Left forelimb (tissue), 1 donor: Measurements from ENCODE around the gene PIGN.

ENCODE experiments used
- DNase-seq: peaks from one replicate; pipeline ENCODE4 v3.0.0-alpha.2; 2018; ENCODE audit warnings: low spot score

Gene PIGN

DNA sequence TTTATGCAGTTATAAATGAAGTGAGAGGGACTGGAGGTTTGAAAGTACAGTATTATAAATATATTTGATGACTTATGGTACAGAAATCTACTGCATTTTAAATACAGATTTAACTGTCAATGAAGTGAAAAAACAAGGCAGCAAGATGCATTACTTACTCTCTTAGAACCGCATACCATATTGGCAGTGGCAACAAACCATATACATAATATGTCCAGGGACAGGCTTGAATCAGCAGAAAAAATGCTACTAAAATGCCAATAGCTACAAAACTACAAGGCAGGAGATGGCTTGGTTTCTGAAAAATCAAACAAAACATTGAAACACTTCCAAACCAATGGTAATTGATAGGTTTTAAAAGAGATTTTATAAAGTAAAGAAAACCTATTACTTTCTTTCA, 77.2 kb downstream of the PIGN start:
- no peak for DNase-seq

DNA sequence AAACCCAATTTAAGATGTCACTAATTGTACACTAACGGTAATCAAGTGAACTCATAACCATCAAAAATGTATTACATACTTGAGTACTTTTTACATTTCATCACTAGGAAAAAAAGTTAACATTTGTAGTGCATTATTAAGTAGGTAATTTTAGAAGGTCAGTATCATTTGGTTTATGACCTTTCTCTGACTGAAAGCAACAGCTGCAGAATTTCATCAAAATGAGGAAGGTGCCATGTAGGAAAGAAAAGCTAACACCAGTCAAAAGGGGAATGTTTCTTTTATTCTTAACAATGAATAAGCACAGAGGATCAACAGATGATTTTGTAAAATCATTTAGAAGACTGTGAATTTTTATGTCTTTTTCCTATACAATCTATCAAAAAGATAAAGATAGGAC, 79.0 kb downstream of the PIGN start:
- DNase-seq = no peak

DNA sequence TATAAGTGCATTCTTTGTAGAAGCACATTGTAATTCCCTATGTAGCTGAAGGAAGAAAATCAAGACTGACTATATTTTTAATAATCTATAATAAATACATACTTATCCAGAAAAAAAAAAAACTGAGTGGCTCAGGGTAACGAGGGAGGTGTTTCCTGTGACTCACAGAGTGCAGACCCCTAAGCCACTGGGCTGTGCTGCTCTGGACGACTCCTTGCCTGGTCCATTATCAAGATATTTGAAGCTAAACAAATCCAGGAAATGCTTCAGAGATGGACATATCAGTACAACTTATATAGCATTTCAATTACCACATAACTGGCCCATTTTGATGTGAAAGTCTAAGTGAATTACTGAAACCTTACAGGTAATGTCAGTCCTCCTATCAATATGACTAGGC, 80.6 kb downstream of the PIGN start:
- DNase-seq = no peak

DNA sequence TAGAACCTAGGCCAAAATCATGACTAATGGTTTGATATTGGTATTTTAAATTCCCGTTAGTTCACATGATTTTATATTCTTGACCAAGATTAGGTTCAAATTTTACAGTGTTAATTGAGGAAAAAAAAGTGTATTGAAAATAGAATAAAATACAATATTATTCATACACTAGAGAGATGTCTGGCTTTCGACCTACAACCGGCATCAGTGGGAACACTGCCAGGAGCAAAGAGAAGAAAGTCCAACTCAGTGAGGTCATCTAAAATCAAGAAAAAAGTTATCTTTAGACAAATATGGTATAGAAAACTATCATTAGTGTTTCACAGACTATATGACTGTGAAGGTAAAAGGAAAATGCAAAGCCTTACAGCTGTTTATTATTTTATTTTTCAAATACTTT, 81.5 kb downstream of the PIGN start:
- no peak for DNase-seq

DNA sequence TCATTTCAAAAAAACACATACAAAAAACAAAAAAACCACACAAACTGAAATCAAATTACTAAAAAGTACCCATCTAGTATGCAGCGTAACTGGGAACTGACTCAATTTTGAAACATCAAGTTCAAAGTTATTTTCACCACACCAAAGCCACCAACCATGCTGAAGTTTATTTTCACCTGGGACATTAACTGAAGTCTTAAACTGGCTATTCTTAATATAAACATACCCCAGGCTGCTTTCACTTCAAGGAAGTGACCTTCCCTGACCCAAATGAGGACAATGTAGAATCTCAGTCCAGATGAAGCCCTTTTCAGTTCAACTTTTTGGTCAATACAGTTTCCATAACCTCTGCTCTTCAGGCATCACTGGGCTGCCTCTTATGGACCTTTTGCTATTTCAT, 84.6 kb downstream of the PIGN start:
- DNase-seq = no peak

DNA sequence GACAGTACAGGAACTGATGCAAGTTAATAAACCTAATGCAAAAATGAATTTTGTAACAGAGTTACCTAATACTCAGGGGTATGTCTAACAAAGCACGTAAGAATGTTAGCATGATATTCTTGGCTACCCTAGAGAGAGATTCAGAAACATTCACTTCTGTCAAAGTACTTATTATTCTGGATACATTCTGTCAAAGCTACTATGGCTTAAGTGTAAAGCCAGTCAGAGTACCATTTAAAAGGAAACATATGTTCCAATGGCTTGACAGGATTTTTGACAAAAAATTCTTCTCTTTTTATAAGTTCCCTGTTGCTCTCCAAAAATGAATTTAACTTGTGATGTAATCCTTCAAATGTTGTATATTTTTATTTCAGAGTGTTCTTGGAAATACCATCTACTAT, 85.5 kb downstream of the PIGN start:
- no peak for DNase-seq

DNA sequence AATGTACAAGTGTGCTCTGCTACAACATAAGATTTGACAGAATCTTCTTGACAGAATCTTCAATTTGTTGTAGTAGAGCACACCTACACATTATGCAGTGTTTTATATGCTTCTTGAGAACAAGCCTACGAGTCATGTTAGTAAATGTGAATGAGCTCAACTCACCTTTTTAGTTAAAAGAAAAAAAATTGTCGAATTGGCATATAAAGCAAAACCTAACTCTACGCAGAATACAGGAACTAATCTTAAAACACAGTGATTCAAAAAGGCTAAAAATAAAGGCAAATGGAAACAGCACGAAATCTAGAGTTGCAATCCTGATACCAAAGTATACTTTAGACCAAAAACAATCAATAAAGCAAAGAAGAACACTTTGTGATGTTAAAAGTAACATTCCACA, 87.9 kb downstream of the PIGN start:
- no peak for DNase-seq

DNA sequence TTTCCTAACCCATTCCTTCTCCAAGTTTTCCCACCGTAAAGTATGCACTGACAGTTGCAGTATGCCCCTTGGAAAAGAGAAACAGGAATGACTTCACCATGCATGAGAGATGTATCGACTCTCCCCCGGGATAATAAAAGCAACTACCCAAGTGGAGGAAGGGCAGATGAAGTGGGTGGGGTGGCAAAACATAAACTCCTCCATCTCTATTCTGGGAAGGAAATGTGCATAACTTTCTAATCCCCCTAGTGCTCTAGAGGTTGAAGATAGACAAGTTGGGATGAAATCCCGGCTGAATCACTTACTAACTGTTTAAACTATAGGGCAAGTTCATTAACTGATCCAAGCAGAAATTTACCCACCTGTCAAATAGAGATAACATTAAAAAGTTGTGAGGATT, 89.2 kb downstream of the PIGN start:
- DNase-seq = no peak

DNA sequence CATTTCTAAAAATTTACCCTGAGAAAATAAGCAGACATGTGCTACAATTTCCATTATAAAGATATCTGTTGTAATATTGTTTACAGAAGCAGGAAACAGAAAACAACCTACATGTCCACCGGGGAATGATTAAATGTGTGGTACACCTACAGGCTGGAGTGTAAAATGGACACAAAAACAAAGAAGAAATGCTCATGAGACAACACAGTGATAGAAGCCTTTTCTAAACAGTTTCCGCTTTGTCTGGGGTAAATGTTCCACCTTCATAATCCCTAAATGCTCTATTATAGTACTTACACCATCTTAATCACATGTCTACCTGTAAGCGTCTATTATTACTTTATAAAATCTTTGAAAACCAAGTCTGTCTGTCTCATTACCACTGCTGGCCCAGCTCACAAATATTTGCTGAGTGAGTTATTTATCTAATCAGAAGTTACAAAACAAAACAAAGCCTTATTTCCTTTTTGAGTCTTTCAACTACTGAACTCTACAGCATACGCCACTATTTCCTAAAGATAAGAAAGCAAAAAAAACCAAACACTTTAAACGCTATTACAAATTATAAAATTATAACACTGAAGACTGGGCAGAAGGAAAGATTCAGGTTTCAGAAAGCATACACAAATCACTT, 95.3 kb downstream of the PIGN start:
- DNase-seq = no peak

DNA sequence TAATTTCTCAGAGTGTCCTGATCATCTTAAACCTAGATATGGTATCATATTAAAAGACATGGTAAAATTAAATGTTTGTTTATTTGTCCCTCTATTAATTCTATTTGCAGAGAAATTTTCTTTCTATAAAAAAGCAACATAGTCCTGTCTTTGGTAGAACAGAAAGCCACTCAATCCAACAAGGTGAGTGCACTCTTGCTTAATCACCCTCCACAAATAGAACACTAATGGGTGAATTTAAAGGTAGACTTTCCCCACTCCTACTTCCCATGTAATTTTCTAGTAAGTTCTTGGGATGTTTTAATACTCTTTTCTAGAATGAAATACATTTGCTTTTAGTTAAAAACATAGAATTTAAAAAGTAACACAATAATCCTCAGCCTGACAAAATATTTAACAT, 97.7 kb downstream of the PIGN start:
- no peak for DNase-seq

DNA sequence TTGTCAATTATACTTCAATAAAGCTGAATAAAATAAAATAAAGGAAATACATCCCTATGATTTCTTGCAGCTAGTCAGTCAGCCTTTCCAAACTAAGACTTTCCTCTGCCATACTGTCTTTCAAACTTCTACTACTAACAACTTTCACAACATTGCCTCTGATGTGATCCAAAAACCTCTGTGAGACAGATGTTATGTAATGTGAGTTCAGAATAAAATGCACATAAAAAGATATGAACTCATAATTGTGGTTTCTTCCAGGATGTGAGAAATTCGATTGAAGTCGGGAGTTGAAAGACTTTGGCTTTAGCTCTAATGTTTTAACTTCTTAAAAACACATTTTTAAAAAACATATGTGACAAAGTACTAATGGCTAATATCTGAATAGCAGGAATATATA, 98.7 kb downstream of the PIGN start:
- no peak for DNase-seq

DNA sequence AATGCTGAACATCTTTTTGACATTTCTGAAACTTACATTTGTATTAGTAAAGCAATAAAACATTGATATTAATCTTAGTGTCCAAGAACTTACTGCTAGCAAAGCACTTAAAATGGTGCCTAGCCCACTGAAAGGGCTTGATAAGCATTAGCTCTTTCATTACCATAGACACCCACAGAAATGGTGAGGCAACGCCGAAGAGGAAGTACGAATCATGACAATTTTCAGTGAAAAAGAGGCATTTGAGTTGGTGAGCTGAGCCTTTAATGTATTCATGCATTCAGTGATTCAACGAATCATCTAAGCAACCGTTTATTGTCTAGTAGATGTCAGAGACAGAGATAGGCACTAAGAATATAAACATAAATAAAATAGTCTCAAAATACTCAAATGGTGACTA, 101.1 kb downstream of the PIGN start:
- no peak for DNase-seq

DNA sequence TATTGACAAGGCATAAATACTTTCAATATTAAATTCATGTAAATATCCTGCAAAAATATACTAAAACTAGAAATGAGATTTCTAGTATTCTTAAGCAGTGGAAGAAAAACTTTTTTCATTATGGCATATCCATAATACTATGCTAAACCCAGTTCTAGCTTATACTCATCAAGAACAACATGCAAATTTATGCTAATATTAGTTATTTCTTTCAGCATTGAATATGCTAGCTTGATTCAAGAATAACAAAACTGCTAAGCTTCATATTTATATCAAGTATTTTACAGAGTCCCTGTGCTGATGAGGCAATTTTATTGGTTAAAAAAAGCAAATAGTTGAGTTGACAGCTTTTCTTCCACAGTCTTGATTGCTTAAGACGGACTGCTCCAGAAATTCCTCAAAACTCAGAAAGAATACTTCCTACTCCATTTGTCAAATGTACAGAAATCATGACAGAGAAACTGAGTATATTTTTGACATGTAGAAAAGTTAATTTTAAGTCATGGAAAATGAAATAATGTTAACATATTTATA, 105.0 kb downstream of the PIGN start:
- DNase-seq = no peak

DNA sequence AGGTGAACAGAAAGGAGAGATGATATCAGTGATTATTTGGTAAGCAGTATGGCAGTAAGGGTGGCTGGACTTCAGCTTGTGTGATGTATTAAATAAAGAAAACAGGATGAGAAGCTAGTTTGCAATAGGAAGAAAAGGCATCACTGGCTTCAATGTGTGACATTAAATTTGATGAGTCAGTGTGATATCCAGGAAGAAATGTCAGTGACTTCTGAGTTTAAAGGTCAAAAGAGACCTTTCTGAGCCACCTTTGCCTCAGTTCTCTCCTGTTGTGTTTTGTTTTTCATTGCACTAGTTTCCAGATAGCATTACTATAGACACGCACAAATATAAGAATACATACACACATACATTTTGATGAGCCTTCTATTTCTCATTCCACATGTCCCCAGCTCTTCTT, 105.6 kb downstream of the PIGN start:
- DNase-seq = no peak

DNA sequence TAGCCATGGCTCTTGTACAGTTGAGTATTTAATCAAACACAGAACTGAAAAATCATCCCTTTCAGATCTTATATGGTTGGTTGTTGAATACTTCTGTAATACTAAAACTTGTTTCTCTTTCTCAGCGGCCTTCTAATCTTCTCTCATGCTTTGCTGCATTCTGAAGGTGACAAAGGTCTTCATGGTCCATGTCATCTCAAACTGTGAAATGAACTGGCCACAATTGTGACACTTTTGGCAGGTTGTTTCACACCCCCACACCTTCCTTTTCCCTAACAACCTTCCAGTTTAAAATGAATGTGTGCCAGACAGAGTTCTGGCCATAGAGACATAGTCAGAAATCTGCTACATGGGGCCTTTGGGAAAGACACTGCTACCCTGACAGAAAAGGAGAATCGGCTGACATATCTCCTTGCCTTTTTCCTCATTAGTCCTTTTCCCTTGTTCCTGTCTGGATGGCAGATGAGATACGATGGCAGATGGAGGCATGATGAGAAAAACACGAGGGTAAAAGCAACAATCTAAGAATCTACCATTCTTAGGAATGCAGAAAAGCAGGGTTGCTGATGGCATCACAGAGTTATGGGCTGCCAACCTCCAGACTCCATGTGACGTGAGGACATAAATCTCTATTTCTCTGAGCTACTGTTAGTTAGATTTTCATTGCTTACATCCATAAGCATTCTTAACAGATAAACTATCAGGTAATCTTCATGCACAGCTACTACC, 106.5 kb downstream of the PIGN start:
- no peak for DNase-seq

DNA sequence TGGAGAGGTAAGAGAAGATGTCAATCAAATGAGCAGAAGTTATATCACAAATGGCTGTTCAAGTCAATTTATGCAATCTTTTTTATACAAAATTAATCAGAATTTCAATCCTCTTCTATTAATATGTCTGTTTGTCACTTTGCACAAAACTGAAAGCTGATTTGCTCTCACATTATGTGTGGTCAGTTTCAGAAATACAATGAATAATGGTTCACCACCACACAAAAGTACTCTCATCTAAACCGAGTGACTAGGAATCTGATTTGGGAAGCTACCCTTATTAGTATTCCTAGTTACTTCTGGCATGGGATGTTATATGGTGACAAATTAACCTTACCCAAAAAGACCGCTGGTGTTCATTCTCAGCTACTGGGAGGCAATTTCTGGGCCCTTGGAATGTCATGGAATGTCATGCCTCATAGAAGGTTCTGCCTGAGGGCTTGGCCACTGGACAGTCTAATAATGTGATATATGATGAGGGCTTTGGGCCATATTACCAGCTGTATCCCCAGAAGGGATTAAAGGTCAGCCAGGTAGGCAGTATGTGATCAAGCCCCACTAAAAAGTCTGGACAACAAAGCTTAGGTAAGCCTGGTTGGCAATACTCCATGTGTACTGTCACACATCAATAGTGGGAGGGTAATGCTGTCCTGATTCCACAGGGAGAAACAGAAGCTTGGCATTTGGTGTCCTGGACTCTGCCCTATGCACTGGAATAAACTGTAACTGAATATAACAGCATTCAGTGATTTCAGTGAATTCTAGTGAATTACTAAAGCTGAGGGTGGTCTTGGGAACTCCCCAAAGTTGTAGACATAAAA, 113.2 kb downstream of the PIGN start:
- DNase-seq = no peak

DNA sequence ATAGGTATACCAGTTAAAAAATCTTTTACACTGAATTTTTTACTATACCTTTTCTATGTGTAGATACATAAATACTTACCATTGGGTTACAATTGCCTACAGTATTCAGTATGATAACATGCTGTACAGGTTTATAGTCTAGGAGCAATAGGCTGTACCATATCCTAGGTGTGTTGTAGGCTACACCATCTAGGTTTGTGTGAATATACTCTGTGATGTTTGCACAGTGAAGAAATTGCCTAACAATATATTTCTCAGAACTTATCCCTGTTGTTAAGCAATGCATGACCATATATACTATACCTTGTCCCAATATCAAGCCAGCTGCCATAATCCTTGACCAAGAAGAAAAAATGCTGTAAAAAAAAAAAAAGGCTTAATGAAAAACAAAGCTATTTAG, 114.5 kb downstream of the PIGN start:
- no peak for DNase-seq

DNA sequence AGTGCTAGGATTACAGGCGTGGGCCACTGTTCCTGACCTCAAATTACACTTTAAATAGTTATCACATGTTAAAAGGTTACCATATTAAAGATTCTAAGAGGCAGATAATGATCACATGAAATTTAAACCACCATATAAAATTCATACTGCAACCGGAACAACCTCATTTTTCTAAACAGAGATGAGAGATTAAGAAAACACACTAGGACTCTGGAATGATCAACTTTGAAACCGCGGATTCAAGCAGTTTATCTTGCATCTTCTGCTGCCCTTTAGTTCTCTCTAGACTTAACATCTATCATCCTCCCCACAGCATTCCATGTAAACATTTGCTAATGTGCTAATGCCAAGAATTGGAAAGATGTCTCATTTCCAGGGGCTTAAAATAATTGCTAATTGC, 115.8 kb downstream of the PIGN start:
- no peak for DNase-seq

DNA sequence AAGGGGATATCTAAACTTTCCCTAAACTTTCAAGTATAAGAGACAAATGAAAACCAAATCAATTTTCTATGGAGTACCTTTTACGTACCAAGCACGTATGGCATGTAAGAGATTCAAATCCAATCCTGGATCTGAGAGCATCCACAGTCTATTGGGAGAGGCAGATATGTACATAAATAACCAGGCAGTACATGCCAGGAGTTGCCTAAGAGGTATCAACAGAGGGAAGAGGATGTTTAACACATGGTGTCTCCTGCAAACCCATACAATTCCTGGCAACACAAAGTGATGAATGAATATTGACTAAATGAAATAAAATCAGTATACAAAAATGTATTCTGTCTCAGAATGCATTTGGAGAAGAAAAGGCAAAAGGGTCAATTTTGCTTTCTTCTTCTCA, 116.6 kb downstream of the PIGN start:
- no peak for DNase-seq

DNA sequence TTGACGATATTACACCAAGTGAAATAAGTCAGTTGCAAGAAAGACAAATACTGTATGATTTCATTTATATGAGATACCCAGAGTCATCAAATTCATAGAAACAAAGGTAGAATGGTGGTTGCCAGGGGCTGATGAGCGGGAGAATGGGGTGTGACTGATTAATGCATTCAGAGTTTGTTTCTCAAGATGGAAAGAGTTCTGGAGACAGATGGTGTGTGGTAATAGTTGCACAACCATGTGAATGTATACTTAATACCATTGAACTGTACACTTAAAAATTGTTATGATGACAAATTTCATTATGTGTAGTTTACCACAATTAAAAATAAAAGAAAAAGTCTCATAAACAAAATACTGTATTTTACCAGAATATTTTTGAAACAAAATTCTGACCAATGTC, 117.3 kb downstream of the PIGN start:
- no peak for DNase-seq

DNA sequence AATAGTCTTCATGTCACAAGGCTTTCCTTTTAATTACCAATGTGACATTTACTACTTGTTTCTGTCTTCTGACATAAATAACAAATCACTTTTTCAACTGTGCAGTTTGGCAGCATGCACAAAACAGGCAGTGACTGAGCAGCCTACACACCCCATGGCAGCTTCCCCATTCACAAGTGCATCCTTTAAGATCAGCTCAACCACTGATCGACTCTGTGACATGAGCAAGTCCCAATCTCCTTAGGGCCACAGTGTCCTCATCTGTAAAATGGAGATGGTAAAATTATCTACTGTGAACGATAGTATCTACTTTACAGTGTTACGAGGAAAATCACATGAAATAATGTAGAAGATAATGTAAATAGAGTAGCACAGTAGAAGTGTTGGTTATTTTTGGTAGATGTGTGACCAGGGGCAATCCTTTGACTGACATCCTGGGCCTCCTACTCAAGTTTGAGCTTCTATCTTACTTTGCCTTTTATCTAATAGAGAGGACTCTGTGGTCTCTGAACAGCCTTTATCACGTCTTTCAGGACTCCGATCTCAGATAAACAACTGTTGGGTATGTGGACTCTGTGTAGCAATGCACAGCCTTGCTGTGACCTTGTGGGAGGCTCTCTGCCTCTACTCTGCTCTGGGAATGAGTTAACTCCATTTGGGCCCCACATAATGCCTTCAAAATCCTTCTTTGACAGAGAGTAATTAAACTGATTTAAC, 120.6 kb downstream of the PIGN start:
- DNase-seq = no peak

DNA sequence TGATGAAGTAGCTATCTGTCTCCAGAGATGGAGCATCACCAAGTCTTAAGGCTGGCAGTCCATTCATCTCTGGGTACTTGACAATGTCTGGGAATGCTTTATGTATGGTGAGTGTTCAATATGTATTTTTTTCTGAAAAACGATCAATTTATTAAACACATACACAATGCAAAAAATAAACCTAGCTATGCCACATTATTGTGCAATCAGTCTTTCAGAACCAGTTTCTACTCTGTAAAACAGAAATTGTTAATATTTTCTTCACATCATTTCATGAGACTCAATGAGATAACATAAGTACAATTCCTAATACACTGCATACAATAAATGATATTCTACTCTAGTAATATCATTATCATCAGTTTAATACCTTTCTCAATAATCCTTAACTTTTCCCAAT, 122.5 kb downstream of the PIGN start:
- DNase-seq = no peak
